Activated naive CD4-positive, alpha-beta T cell treated with anti-CD3 and anti-CD28 coated beads, Interleukin-2, amount 50 U/mL, for 24 hours (primary cell): ENCODE measurements around the gene ZMYM5.
"Not testable (repeated sequence)": the region's sequence is repeated elsewhere in the genome, so short reads cannot be mapped to it uniquely, and the experiment has no call there.

Source experiments
- H3K27ac Mint-ChIP-seq: one replicate; pipeline ENCODE4 v1.8.0; 2021; ENCODE audit warnings: mild to moderate bottlenecking, mixed read lengths
- H3K27me3 Mint-ChIP-seq: one replicate; pipeline ENCODE4 v1.8.0; 2021; ENCODE audit warnings: mixed read lengths
- H3K36me3 Mint-ChIP-seq: one replicate; pipeline ENCODE4 v1.8.0; 2021; ENCODE audit warnings: mixed read lengths
- H3K4me1 Mint-ChIP-seq: one replicate; pipeline ENCODE4 v1.8.0; 2021; ENCODE audit warnings: mixed read lengths
- H3K4me3 Mint-ChIP-seq: one replicate; pipeline ENCODE4 v1.8.0; 2021; ENCODE audit warnings: mild to moderate bottlenecking, mixed read lengths
- H3K9me3 Mint-ChIP-seq: one replicate; pipeline ENCODE4 v1.8.0; 2021; ENCODE audit warnings: mixed read lengths

The ZMYM5 gene

DNA sequence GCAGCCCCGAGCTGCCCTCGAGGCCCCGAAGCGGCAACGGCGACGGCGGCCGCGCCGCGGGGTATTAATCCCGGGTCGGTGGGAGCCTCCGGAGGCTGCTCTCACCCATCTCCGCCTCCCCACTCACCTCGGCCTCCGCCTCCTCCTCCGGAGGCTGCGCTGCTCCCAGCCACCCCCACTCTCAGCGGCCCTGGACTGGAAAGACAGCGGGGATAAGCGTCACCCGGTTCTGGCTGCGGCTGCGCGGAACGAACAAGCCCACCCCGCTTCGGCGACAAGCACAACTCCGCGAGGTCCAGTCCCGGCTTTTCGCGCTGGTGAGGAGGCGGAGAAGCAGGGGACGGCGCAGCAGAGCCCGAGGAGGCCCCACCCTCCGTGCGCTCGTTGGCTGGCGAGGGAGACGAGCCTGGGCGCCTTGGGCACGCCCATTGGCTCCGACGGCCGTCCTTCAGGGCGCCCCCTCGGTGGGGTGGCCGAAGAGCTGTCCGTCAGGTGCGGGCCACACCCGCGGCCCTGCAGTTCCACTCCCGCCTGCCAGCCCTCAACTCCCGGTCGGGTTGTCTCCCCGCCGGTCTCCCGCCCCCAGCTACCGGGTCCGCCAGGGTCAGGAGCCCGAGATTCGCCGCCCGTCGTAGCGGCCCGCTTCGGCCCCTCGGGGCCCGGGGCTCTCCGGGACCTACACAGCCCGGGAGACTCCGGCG, at the start of gene ZMYM5:
Gene ZMYM5 (minus strand): TSS at position 327 of the 701 bp plus-strand sequence. CDS start 11,469 bp downstream, outside the sequence.
- H3K36me3 Mint-ChIP-seq, result no peaks in the 10 kb centered on the region
- H3K27ac Mint-ChIP-seq, result peak within 1 kb of the TSS; percentile 93
- no peaks in the 10 kb centered on the region for H3K27me3 Mint-ChIP-seq
- no peaks in the 10 kb centered on the region for H3K9me3 Mint-ChIP-seq
- peaks cover 41% of the 10 kb centered on the region for H3K4me1 Mint-ChIP-seq
- peak within 1 kb of the TSS; percentile 97 for H3K4me3 Mint-ChIP-seq

DNA sequence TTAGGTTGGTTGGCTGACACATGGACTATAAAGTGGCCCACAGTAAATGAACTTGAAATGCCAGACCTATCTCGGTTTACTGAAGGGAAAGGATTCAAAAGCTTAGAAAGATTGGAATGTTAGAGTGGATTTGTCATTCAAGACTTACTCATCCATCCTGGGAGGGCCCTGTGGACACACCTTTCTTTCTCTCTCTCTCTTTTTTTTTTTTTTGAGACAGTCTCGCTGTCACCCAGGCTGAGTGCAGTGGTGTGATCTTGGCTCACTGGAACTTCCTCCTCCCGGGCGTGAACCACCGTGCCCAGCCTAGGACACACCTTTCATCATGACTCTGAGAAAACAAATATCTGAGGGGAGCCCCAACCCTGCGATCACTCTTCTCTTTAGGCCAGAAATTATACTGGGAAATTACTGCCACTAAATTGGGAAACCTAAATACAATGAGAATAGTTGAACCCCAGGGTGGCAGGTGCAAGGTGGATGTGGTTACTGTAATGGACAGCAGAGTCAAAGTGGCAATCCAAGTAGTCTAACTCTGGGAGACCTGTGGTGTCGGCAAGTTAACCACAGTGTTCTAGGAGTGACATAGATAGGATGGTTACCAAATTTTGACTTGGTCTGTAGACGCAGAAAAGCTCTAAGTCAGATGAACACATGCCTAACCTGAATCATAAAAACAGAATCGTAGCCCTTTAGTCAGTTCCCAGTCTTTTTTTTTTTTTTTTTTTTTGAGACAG, 47.1 kb upstream of the ZMYM5 start:
- Mint-ChIP-seq H3K27ac (no peak overlapping the region), H3K36me3 (no peaks in the 10 kb centered on the region), H3K9me3 (no peaks in the 10 kb centered on the region), H3K4me3 (no peak overlapping the region), H3K4me1 (no peaks in the 10 kb centered on the region), H3K27me3 (no peaks in the 10 kb centered on the region)

DNA sequence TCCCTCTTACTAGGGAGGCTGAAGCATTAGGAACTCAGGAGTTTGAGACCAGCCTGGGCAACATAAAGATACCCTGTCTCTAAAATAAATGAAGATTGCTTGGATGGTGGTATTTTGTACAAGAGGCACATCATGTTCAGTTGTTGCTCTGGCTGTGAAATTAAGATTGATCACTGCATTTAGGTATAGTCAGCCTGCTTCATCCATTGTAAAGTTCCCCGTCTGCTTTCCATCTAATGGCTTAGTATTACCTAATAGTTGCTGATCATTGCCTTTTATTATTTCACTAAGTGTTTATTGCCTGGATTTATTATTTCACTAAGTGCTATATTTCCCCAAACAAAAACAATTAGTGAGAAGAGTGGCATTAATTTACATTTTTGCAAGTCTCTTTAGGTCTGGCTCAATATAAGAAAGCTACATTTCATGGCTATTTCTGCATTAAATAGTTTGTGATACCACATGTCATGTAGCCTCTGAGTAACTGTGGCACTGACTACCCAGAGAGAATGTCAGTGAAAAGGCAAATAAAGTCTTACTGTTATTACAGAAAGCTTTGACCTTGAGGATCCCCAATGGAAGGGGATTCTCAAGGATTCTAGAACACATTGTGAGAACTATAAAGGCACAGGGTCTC, 45.0 kb upstream of the ZMYM5 start:
- H3K27me3 Mint-ChIP-seq, result no peaks in the 10 kb centered on the region
- no peaks in the 10 kb centered on the region for H3K9me3 Mint-ChIP-seq
- no peak overlapping the region for H3K4me3 Mint-ChIP-seq
- no peak overlapping the region for H3K27ac Mint-ChIP-seq
- H3K4me1 Mint-ChIP-seq, result no peaks in the 10 kb centered on the region
- no peaks in the 10 kb centered on the region for H3K36me3 Mint-ChIP-seq

DNA sequence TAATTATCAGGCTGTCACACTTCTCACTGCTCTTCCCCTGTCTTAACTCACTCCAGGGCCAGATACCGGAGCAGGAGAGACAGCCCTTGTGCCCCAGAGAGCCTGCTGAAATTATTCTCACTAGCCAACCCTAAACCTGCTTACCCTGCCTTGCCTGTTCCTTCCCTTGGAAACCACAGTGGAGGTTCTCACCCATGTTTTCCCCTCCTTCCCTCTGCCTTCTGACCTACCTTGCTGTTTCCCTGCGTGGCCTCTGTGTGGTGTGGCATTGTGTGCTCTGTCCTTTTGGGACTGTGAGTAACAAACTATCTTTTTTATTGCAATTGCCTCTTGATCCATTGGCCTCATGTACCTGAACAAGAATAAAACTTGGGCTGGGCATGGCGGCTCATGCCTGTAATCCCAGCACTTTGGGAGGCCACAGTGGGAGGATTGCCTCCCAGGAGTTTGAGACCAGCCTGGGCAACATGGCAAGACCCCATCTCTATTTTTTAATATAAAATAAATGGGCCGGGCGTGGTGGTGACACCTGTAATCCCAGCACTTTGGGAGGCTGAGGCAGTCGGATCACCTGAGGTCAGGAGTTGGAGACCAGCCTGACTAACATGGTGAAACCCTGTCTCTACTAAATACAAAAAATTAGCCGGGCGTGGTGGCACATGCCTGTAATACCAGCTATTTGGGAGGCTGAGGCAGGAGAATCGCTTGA, 42.2 kb upstream of the ZMYM5 start:
- H3K4me3 Mint-ChIP-seq, H3K27me3 Mint-ChIP-seq, H3K36me3 Mint-ChIP-seq, H3K4me1 Mint-ChIP-seq, H3K27ac Mint-ChIP-seq, H3K9me3 Mint-ChIP-seq: not testable (repeated sequence)

DNA sequence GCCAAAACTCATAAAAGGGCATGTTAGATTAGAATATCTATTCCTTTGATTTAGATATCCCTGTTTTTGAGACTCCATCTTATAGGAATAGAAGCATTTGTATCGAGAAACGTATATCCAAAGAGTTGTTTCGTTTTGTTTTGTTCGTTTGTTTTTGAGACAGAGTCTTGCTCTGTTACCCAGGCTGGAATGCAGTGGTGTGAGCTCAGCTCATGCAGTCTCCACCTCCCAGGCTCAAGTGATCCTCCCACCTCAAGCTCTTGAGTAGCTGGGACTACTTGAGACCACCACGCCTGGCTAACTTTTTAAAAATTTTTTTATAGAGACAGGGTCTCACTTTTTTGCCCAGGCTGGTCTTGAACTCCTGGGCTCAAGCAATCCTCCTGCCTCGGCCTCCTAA, 26.6 kb upstream of the ZMYM5 start:
- no peak overlapping the region for H3K27ac Mint-ChIP-seq
- no peaks in the 10 kb centered on the region for H3K27me3 Mint-ChIP-seq
- no peaks in the 10 kb centered on the region for H3K36me3 Mint-ChIP-seq
- no peaks in the 10 kb centered on the region for H3K4me1 Mint-ChIP-seq
- no peaks in the 10 kb centered on the region for H3K9me3 Mint-ChIP-seq
- H3K4me3 Mint-ChIP-seq, result no peak overlapping the region

DNA sequence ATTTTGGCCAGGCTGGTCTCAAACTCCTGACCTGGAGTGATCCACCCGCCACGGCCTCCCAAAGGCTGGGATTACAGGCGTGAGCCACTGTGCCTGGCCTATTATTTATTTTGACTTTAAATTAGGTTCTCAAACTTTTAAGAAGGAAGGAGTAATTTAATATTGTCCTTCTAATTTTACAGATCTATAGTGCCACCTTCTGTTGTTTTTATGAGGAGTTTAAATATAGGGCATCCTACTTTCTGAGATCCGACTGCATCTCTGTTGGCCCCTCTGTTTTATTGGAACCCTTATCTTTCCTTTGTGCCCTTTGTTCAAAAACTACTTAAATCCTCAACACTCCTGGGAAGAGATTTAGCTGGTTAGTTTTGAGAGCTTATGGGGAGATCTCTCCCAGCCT, 25.4 kb upstream of the ZMYM5 start:
- H3K4me1 Mint-ChIP-seq, result no peaks in the 10 kb centered on the region
- H3K9me3 Mint-ChIP-seq, result no peaks in the 10 kb centered on the region
- H3K4me3 Mint-ChIP-seq, result no peak overlapping the region
- no peaks in the 10 kb centered on the region for H3K36me3 Mint-ChIP-seq
- no peaks in the 10 kb centered on the region for H3K27me3 Mint-ChIP-seq
- H3K27ac Mint-ChIP-seq, result no peak overlapping the region

DNA sequence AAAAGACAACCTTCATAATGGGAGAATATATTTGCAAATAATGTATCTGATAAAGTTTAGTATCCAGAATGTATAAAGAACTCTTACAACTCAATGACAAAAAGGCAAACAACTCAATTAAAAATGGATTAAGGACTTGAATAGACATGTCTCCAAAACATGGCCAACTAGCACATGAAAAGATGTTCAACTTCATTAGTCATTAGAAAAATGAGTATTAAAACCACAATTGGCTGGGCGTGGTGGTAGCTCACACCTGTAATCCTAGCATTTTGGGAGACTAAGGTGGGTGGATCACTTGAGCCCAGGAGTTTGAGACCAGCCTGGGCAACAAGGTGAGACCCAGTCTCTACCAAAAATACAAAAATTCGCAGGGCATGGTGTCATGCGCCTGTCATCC, 18.8 kb upstream of the ZMYM5 start:
- no peaks in the 10 kb centered on the region for H3K9me3 Mint-ChIP-seq
- no peaks in the 10 kb centered on the region for H3K27me3 Mint-ChIP-seq
- no peak overlapping the region for H3K4me3 Mint-ChIP-seq
- no peaks in the 10 kb centered on the region for H3K4me1 Mint-ChIP-seq
- H3K36me3 Mint-ChIP-seq, result no peaks in the 10 kb centered on the region
- H3K27ac Mint-ChIP-seq, result no peak overlapping the region

DNA sequence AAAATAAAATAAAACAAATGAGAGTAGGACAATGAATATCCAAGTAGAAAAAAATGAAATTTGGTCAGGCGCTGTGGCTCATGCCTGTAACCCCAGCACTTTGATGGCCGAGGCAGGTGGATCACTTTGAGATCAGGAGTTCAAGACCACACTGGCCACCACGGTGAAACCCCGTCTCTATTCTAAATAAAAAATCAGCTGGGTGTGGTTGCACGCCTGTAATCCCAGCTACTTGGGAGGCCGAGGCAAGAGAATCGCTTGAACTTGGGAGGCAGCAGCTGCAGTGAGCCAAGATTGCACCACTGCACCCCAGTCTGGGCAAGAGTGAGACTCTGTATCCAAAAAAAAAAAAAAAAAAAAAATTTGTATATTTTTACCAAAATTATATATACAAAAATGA, 18.2 kb upstream of the ZMYM5 start:
- H3K4me1 Mint-ChIP-seq, result no peaks in the 10 kb centered on the region

DNA sequence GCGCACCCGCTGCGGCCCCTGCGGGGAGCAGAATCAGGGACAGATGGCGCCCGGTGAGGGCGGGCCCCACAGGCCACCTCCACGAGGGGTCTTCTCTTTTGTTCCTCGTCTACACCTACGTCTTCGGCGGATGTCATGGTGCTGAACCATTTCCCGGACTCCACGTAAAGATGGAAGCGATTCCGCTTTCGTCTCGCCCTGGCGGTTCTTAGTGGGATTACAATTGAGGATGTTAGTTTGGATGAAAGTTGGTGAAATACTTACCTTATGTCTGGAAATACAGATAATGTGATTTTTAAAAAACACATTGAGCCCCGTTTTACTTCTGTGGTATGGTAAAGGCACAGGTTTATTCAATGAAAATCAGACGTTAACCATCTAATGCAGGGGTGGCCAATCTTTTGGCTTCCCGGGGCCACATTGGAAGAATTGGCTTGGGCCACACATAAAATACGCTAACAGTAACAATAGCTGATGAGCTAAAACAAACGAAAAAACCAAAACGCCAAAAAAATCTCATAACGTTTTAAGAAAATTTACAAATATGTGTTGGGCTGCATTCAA, 1.4 kb upstream of the ZMYM5 start:
- Mint-ChIP-seq H3K4me1 (peaks cover 31% of the 10 kb centered on the region), H3K27me3 (no peaks in the 10 kb centered on the region), H3K4me3 (peak overlapping the region; percentile 89), H3K27ac (peak overlapping the region; percentile 98), H3K36me3 (no peaks in the 10 kb centered on the region), H3K9me3 (no peaks in the 10 kb centered on the region)

More for the DNA sequence above, 18.2 kb upstream of the ZMYM5 start:
- Mint-ChIP-seq H3K4me3 (no peak overlapping the region), H3K27me3 (no peaks in the 10 kb centered on the region), H3K36me3 (no peaks in the 10 kb centered on the region), H3K9me3 (no peaks in the 10 kb centered on the region), H3K27ac (no peak overlapping the region)

DNA sequence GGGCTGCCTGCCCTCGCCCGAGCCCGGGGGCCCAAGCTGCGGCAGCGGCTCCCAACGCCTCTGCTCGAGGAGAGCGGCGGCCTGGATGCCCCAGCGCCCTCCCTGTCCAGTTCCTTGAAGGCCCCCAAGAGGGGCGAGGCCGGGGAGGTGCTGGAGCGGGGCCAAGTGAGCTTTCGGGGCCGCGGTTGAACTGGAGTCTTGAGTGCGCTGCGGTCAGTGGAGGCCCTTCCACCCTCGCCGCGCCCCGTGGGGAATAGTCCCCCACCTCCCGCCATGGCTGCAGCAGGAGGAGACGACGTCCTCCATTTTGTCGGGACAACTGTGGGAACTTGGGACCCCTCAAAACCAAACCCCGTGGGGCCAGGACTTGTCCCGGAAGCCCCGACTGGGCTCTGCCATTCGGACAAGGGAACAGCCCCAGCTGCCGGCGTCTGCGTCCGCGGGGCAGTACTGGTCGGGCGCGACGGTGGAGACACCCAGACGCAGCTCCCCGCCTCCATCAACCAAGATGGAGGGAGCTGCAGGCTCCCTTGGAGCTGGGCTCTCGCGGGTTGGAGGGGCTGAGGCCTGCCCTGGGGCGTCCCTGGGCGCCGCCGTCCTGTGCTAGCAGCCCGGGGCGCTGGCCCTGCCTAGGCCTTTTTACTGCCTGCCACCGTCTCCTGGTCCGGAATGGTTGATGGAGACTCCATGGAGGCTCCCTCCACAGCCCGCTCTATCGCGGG, 736 bp upstream of the ZMYM5 start:
- Mint-ChIP-seq H3K4me1 (peaks cover 34% of the 10 kb centered on the region), H3K27me3 (no peaks in the 10 kb centered on the region), H3K27ac (peak overlapping the region; percentile 98), H3K36me3 (no peaks in the 10 kb centered on the region), H3K9me3 (no peaks in the 10 kb centered on the region), H3K4me3 (peak overlapping the region; percentile 89)

DNA sequence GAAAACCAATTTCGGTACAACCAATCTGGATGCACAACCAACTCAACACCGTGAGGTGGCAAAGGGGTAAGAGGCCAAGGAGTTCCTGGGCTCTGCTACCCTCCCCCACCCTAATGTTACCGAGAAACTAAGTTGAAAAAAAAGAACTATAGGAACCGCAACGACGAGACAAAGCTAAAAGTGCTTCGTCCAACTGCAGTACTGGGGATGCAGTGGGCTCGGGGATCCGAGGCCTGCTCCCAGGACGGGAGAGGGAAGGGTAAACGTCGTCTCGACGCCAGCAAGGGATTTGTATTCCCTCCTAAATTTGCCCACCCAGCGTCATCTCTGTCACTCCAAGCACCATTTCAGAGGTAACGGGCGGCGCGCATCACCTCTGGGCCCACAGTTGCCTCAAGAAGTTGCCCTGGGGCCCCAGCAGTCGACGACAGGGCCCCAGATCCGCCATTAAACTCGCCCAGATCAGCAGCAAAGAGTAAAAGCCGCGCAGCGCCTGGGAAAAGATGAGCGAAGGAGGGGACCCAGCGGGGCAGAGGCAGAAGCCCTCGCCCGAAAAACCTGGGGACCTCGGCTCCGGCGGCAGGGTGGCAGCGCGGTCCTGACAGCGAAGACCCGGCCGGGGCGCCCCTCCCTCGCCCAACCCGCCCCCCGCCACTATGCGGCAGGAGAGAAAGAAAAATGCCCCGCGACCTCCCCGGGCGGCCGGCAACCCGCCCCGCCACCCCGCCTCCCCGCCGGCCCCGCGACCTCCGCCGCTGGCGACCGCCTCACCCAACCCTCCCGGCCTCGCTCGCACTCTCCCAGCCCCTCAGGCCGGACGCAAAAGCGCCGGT, 752 bp downstream of the ZMYM5 start:
- Mint-ChIP-seq H3K27me3 (no peaks in the 10 kb centered on the region), H3K4me3 (peak overlapping the region; percentile 97), H3K36me3 (no peaks in the 10 kb centered on the region), H3K27ac (peak overlapping the region; percentile 80), H3K4me1 (peaks cover 40% of the 10 kb centered on the region), H3K9me3 (no peaks in the 10 kb centered on the region)

DNA sequence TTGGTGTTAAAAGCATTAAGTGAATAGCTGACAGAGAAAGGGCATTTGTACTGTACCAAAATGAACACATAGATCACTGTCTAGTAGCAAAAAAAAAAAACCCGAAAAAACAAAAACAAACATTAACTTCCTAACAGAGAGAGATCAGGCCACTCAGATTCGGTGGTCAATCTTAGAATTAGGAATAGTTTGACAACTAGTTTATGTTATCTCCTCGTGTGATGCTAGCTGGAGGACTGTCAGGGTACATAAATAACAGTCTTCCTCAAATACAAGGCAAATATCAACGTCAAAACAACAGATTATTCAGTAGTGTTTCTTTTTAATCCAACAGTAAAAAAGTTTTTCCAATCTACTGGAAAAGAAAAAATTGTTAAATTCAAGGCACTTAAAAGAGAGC, 1.7 kb downstream of the ZMYM5 start:
- no peaks in the 10 kb centered on the region for H3K27me3 Mint-ChIP-seq
- H3K4me3 Mint-ChIP-seq, result peak overlapping the region; percentile 97
- peak overlapping the region; percentile 80 for H3K27ac Mint-ChIP-seq
- H3K4me1 Mint-ChIP-seq, result peaks cover 46% of the 10 kb centered on the region
- peaks cover 4% of the 10 kb centered on the region for H3K36me3 Mint-ChIP-seq
- no peaks in the 10 kb centered on the region for H3K9me3 Mint-ChIP-seq

DNA sequence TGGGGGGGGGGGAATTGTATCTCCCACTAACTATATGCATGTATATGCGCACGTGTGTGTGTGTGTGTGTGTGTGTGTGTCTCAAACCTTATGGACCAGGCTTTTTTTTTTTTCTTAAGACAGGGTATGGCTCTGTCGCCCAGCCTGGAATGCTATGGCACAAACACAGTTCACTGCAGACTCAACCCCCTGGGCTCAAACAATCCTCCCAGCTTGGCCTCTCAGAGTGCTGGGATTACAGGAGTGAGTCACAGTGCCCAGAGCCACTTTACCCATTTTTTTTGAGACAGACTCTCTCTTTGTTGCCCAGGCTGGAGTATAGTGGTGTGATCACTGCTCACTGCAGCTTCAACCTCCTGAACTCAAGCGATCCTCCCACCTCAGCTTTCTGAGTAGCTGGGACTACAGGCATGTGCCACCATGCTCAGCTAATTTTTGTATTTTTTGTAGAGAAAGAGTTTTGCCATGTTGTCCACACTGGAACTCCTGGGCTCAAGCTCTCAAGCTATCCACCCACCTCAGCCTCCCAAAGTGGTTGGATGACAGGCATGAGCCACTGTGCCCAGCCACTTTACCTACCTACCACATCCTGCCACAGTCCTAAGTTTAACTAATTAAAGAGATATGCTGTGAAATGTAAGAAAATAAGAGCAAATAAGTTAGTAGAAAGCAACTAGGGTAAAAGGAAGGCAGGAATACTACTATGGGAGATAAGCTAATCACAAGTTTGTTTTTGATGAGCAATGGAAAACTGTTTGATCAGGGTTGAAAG, 2.4 kb downstream of the ZMYM5 start:
- H3K4me1 Mint-ChIP-seq, result peaks cover 46% of the 10 kb centered on the region
- H3K36me3 Mint-ChIP-seq, result peaks cover 4% of the 10 kb centered on the region
- H3K27ac Mint-ChIP-seq, result peak overlapping the region; percentile 80
- no peaks in the 10 kb centered on the region for H3K27me3 Mint-ChIP-seq
- H3K4me3 Mint-ChIP-seq, result peak overlapping the region; percentile 97
- H3K9me3 Mint-ChIP-seq, result no peaks in the 10 kb centered on the region

DNA sequence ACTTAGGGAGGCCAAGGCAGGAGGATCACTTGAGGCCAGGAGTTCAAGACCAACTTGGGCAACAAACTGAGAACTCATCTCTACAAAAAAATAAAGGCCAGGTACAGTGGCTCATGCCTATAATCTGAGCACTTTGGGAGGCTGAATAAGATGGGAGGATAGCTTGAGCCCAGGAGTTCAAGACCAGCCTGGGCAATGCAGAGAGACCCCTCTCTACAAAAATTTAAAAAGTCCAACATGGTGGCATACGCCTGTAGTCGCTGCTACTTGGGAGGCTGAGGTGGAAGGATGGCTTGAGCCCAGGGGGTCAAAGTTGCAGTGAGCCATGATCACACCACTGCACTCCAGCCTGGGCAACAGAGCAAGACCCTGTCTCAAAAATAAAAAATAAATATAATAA, 5.8 kb downstream of the ZMYM5 start:
- H3K4me3 Mint-ChIP-seq, H3K9me3 Mint-ChIP-seq, H3K36me3 Mint-ChIP-seq, H3K27ac Mint-ChIP-seq, H3K27me3 Mint-ChIP-seq: not testable (repeated sequence)
- H3K4me1 Mint-ChIP-seq, result peaks cover 47% of the 10 kb centered on the region
